CD4-positive, CD25-positive, alpha-beta regulatory T cell (primary cell): ENCODE results near the gene CACNA2D1. TPM values are rescaled to one million over a fixed set of nuclear protein-coding genes. Genes with fewer than 3 reads are reported as not detected.

ENCODE experiments used
- ATAC-seq, 2 donors: fragments of 150-1000 bp; cut with Tn5 transposase; one replicate each; pipeline ENCODE4 v1.10.0; 2021; ENCODE audit warnings: low read depth in 2 of 2, moderate number of reproducible peaks in 2 of 2, moderate library complexity in 1 of 2
- DNase-seq, 3 donors: peaks; one replicate each; pipeline versions ENCODE4 v3.0.0 to v3.0.0-alpha.2; 2012 to 2022; ENCODE audit warnings: mixed read lengths in 1 of 3
- H3K27ac ChIP-seq: one replicate; pipeline ENCODE4 v1.7.0; 2013; ENCODE audit warnings: mild to moderate bottlenecking, low read length; ENCODE audit not compliant: insufficient read depth, poor library complexity, severe bottlenecking
- H3K27me3 ChIP-seq: one replicate; pipeline ENCODE4 v1.7.0; 2013; ENCODE audit warnings: low read length; ENCODE audit not compliant: control insufficient read depth, insufficient read depth
- H3K36me3 ChIP-seq: one replicate; pipeline ENCODE4 v1.7.0; 2013; ENCODE audit warnings: mild to moderate bottlenecking, low read length, moderate library complexity; ENCODE audit not compliant: control insufficient read depth, insufficient read depth
- H3K4me1 ChIP-seq: 2 replicates; pipeline ENCODE4 v1.7.0; 2013; ENCODE audit warnings: mild to moderate bottlenecking, low read length; ENCODE audit not compliant: insufficient read depth, control insufficient read depth, poor library complexity, severe bottlenecking
- H3K4me3 ChIP-seq: one replicate; pipeline ENCODE4 v1.7.0; 2013; ENCODE audit warnings: low read depth, mild to moderate bottlenecking, low read length, moderate library complexity
- H3K9me3 ChIP-seq, 2 experiments: 1 replicate in 1 of 2; 2 replicates in 1 of 2; pipeline ENCODE4 v1.7.0; 2013; ENCODE audit warnings: low read length in 2 of 2, mild to moderate bottlenecking in 1 of 2, moderate library complexity in 1 of 2; ENCODE audit not compliant: control insufficient read depth in 2 of 2
- H3K27ac Mint-ChIP-seq, 3 donors: one replicate each; pipeline ENCODE4 v1.8.0; 2020 to 2022; ENCODE audit warnings: mild to moderate bottlenecking in 3 of 3, mixed read lengths in 3 of 3, moderate library complexity in 2 of 3
- H3K27me3 Mint-ChIP-seq: one replicate; pipeline ENCODE4 v1.8.0; 2022; ENCODE audit warnings: mild to moderate bottlenecking, mixed read lengths
- H3K36me3 Mint-ChIP-seq: one replicate; pipeline ENCODE4 v1.8.0; 2020; ENCODE audit warnings: mixed read lengths
- H3K4me1 Mint-ChIP-seq, 4 donors: one replicate each; pipeline ENCODE4 v1.8.0; 2020 to 2022; ENCODE audit warnings: mixed read lengths in 4 of 4, mild to moderate bottlenecking in 1 of 4
- H3K4me3 Mint-ChIP-seq, 4 donors: one replicate each; pipeline ENCODE4 v1.8.0; 2020 to 2022; ENCODE audit warnings: mild to moderate bottlenecking in 4 of 4, mixed read lengths in 4 of 4, moderate library complexity in 3 of 4
- H3K9me3 Mint-ChIP-seq, 7 donors: one replicate each; pipeline ENCODE4 v1.8.0; 2020 to 2022; ENCODE audit warnings: mixed read lengths in 7 of 7, mild to moderate bottlenecking in 3 of 7, moderate library complexity in 2 of 7
- polyA plus RNA-seq, 4 donors: library from polyadenylated mRNA; unstranded; fragments of 300-500 nt; fragmentation: Illumina TruSeq; gene quantifications; one replicate each; pipeline ENCODE4 v1.2.3, GENCODE V29; 2021
- total RNA-seq: library from RNA; stranded (reverse); gene quantifications from one replicate; pipeline ENCODE4 v1.2.3, GENCODE V29; 2022

The CACNA2D1 gene
- total and polyA plus RNA-seq, 5 donors from 2014 or later, result not detected

DNA sequence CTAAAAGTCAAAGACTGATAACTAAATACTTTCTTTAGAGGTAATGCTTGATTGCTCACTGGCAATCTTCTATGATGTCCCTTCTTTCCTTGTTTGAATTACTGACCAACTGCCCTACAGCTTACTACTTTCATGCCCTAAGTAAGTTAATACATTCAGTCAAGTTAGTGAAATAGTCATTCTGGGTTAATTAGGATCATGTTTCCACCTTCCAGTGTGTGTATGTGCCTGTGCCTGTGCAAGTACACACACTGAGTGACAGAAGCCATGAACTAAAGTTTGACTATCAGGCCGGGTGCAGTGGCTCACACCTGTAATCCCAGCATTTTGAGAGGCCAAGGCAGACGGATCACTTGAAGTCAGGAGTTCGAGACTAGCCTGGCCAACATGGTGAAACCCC is 187.9 kb downstream of the CACNA2D1 start:
- H3K4me3 Mint-ChIP-seq, result no peak overlapping the region
- ATAC-seq (no peak), DNase-seq (no peak)
- Histone ChIP-seq H3K4me3 (no peak overlapping the region), H3K4me1 (no peaks in the 10 kb centered on the region), H3K36me3 (no peaks in the 10 kb centered on the region), H3K27ac (no peak overlapping the region), H3K9me3 (peaks cover 0 to 5% of the 10 kb centered on the region in 2 experiments), H3K27me3 (no peaks in the 10 kb centered on the region)
- H3K9me3 Mint-ChIP-seq, result peaks cover 0 to 10% (median 4%) of the 10 kb centered on the region in 7 donors
- no peaks in the 10 kb centered on the region for H3K4me1 Mint-ChIP-seq
- no peak overlapping the region for H3K27ac Mint-ChIP-seq
- H3K27me3 Mint-ChIP-seq, result peaks cover 4% of the 10 kb centered on the region
- no peaks in the 10 kb centered on the region for H3K36me3 Mint-ChIP-seq

DNA sequence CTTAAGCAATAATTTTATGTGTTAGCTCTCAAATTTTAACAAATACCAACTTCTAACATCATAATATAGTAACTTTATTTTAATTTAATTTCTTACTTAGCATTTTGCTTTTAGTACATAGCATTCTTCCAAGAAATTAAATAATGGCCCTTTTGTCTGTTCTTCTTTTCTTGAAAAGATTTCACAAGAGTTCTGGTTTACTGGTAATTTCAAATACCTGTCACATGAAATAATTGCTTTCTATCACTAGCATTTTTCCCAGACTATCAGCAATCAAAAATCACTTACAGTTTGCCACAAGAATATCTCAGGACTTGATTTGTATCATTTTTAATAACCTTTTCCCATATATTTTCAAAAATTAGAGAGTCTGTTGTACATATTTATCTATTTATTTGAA is 193.0 kb downstream of the CACNA2D1 start:
- H3K27ac ChIP-seq, result no peak overlapping the region
- no peaks in the 10 kb centered on the region for H3K36me3 Mint-ChIP-seq
- H3K27me3 Mint-ChIP-seq, result peaks cover 4% of the 10 kb centered on the region
- H3K27me3 ChIP-seq, result no peaks in the 10 kb centered on the region
- DNase-seq (no peak), ATAC-seq (no peak)
- no peaks in the 10 kb centered on the region for H3K36me3 ChIP-seq
- no peak overlapping the region for H3K4me3 Mint-ChIP-seq
- no peak overlapping the region for H3K27ac Mint-ChIP-seq
- H3K4me1 ChIP-seq, result no peaks in the 10 kb centered on the region
- H3K4me1 Mint-ChIP-seq, result no peaks in the 10 kb centered on the region
- no peaks in the 10 kb centered on the region for H3K9me3 ChIP-seq
- peaks cover 0 to 8% (median 3%) of the 10 kb centered on the region in 7 donors for H3K9me3 Mint-ChIP-seq
- no peak overlapping the region for H3K4me3 ChIP-seq

DNA sequence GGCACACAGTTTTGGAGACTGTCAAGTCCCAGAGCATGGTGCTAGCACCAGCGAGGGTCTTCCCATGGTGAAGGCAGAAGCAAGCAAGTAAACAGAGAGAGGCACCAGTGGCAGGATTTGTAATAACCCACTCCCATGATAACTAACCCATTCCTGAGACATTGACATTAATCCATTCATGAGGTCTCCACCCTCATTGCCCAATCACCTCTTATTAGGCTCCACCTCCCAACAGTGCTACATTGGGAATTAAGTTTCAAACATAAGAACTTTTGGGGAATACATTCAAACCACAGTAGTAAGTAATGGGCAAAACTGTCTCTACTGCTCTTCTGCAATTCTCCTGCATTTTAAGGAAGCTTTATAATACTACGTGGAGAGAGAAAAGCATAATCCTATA is 193.6 kb downstream of the CACNA2D1 start:
- Histone ChIP-seq H3K27me3 (no peaks in the 10 kb centered on the region), H3K4me1 (no peaks in the 10 kb centered on the region), H3K9me3 (no peaks in the 10 kb centered on the region), H3K27ac (no peak overlapping the region), H3K36me3 (no peaks in the 10 kb centered on the region), H3K4me3 (no peak overlapping the region)
- DNase-seq, result no peak
- Mint-ChIP-seq H3K27me3 (peaks cover under 1% of the 10 kb centered on the region), H3K27ac (no peak overlapping the region), H3K36me3 (no peaks in the 10 kb centered on the region), H3K4me3 (no peak overlapping the region), H3K4me1 (no peaks in the 10 kb centered on the region), H3K9me3 (peaks cover 0 to 8% (median under 1%) of the 10 kb centered on the region in 7 donors)
- no peak for ATAC-seq

DNA sequence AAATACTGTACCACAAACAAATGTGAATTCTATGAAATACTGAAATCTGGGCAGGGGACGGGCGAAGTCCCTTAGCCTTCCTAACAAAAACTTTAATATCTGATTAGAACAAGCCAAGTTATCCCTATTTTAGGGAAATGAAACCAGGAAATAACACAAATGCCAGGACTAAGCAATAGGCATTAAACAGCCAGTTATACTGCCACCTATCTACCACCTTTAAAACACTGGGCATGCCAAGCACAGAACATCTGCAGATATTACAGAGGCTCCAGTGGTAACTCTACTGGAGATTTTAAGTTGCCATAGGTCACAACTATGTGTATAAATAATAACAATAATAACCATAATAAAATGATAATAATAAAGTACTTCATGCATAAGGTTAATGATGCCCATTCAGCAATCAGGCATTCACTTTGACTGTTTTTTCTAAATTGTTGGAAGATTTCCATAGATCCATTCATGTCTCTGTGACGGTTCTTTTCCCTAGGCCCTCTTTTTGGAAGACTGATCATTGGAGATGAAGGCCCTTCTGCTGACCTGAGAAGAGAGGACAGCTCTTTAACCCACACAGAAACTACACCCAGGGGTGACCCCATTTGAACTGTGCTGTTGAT is 195.7 kb downstream of the CACNA2D1 start:
- Histone ChIP-seq H3K36me3 (no peaks in the 10 kb centered on the region), H3K9me3 (no peaks in the 10 kb centered on the region), H3K27me3 (no peaks in the 10 kb centered on the region), H3K4me3 (no peak overlapping the region), H3K4me1 (no peaks in the 10 kb centered on the region), H3K27ac (no peak overlapping the region)
- Mint-ChIP-seq H3K4me3 (no peak overlapping the region), H3K27ac (no peak overlapping the region), H3K27me3 (no peaks in the 10 kb centered on the region), H3K9me3 (peaks cover 0 to 4% (median 0%) of the 10 kb centered on the region in 7 donors), H3K36me3 (no peaks in the 10 kb centered on the region), H3K4me1 (no peaks in the 10 kb centered on the region)
- DNase-seq (no peak), ATAC-seq (no peak)

DNA sequence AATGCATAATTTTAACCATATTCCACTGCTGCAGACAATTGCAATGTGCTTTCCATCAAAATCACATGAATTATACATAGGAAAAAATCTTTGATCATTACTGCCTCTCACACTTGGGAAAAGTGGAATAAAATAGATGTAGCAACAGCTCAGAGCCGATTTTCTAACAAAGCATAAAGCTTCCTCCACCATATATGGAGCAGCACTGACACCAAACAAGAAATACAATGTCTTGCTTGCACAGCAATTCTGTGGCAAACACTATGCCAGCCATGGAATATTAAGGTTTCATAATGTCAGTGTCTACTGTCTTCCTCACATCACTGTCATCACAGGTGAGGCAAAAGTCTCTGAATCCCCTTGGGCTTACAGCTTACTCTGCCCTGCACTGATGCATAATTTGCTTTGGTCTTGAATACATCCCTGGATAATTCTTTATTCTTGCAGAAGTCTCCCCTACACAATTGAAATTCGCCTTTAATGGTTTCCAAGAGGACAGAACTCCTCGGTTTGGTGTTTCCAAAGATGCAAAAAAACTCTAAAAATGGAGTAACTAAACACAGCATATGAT is 198.5 kb downstream of the CACNA2D1 start:
- H3K27me3 Mint-ChIP-seq, result no peaks in the 10 kb centered on the region
- no peak overlapping the region for H3K4me3 Mint-ChIP-seq
- no peaks in the 10 kb centered on the region for H3K36me3 Mint-ChIP-seq

DNA sequence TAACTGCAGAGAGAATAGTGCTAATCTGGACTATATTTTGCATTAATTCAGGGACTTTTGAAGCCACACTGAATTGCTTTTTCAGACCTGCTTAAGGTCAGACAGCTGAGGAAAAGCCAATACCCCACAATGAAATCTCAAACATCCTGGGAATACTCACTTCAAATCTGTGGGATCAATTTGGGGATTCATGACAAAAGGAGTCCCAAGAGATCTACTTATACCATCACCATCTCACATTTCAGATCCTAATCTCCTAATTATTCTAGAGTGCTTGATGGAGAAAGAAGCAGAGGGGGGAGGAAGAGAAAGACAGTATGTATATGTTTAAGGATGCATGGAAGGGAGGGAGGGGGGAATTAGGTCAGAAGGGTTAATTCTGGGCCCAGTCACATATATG is 202.2 kb downstream of the CACNA2D1 start:
- no peaks in the 10 kb centered on the region for H3K36me3 Mint-ChIP-seq
- no peaks in the 10 kb centered on the region for H3K27me3 ChIP-seq
- no peaks in the 10 kb centered on the region for H3K9me3 ChIP-seq
- H3K27me3 Mint-ChIP-seq, result no peaks in the 10 kb centered on the region
- H3K4me3 Mint-ChIP-seq, result no peak overlapping the region
- H3K4me1 Mint-ChIP-seq, result no peaks in the 10 kb centered on the region
- H3K4me3 ChIP-seq, result no peak overlapping the region
- H3K36me3 ChIP-seq, result no peaks in the 10 kb centered on the region
- ATAC-seq (no peak), DNase-seq (no peak)
- no peak overlapping the region for H3K27ac ChIP-seq
- H3K27ac Mint-ChIP-seq, result no peak overlapping the region
- peaks cover 0 to 13% (median 2%) of the 10 kb centered on the region in 7 donors for H3K9me3 Mint-ChIP-seq
- no peaks in the 10 kb centered on the region for H3K4me1 ChIP-seq

More for the DNA sequence above, 198.5 kb downstream of the CACNA2D1 start:
- H3K9me3 ChIP-seq, result no peaks in the 10 kb centered on the region
- H3K36me3 ChIP-seq, result no peaks in the 10 kb centered on the region
- no peak overlapping the region for H3K27ac Mint-ChIP-seq
- no peak overlapping the region for H3K27ac ChIP-seq
- DNase-seq (no peak), ATAC-seq (no peak)
- no peaks in the 10 kb centered on the region for H3K27me3 ChIP-seq
- no peak overlapping the region for H3K4me3 ChIP-seq
- no peaks in the 10 kb centered on the region for H3K4me1 ChIP-seq
- H3K9me3 Mint-ChIP-seq, result peaks cover 0 to 6% (median 1%) of the 10 kb centered on the region in 7 donors
- no peaks in the 10 kb centered on the region for H3K4me1 Mint-ChIP-seq

DNA sequence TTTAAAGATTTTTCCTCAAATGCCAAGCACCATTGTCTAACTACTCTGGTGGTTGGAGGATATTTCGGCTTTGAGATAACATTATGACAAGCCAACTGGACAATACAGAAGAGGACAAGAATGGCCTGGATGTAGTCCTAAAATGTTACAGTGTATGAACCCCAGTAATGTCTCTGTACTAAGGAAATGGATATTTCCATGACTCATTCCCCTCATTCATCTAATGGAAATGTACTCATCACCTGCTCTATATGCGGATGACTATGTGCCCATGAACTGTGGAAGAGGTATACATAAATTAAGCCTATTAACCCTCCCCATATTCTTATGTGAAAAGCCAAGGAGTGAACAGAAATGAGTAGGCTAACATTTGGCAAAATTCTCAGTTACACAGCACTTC is 207.9 kb downstream of the CACNA2D1 start:
- no peak for ATAC-seq
- H3K4me1 Mint-ChIP-seq, result no peaks in the 10 kb centered on the region
- H3K27ac Mint-ChIP-seq, result no peak overlapping the region
- no peak for DNase-seq
- Histone ChIP-seq H3K4me3 (no peak overlapping the region), H3K27ac (no peak overlapping the region), H3K9me3 (no peaks in the 10 kb centered on the region), H3K36me3 (no peaks in the 10 kb centered on the region), H3K4me1 (no peaks in the 10 kb centered on the region), H3K27me3 (no peaks in the 10 kb centered on the region)
- no peak overlapping the region for H3K4me3 Mint-ChIP-seq
- H3K27me3 Mint-ChIP-seq, result no peaks in the 10 kb centered on the region
- H3K36me3 Mint-ChIP-seq, result no peaks in the 10 kb centered on the region
- H3K9me3 Mint-ChIP-seq, result peaks cover 0 to 11% (median 2%) of the 10 kb centered on the region in 7 donors

DNA sequence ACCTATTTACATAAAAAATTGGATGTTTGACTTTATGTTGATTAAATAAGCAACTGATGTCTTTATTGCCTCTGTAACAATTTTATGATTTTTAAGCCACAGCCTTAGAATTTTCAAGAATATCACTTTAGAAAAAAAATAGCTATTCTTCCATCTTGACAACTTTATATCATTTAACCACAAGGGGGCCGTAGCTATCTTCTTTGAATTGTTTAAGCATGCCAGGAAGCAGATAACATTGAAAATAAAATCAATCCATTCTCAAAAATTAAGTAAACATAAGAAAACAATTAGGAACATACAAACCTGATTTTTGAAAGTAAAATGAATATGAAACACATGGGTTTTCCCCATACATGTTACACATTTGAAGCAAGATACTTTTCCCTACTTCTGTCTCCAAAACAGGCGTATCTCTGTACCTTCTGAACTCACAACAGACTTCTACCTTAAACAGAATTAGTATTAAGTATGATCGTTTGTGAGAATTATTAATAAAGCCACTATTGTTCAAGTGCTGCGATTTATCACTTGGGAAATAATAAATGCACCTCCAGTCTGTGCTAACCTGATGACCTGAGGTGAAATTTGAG is 209.0 kb downstream of the CACNA2D1 start:
- peak in 1 of 3 donors; percentile 16 for DNase-seq
- H3K27me3 Mint-ChIP-seq, result no peaks in the 10 kb centered on the region
- no peak overlapping the region for H3K4me3 Mint-ChIP-seq
- no peak for ATAC-seq
- no peaks in the 10 kb centered on the region for H3K4me1 Mint-ChIP-seq
- no peak overlapping the region for H3K27ac Mint-ChIP-seq
- no peaks in the 10 kb centered on the region for H3K36me3 ChIP-seq
- H3K27ac ChIP-seq, result no peak overlapping the region
- H3K4me3 ChIP-seq, result no peak overlapping the region
- no peaks in the 10 kb centered on the region for H3K9me3 ChIP-seq
- H3K4me1 ChIP-seq, result no peaks in the 10 kb centered on the region
- peaks cover 0 to 11% (median 2%) of the 10 kb centered on the region in 7 donors for H3K9me3 Mint-ChIP-seq
- H3K36me3 Mint-ChIP-seq, result no peaks in the 10 kb centered on the region
- no peaks in the 10 kb centered on the region for H3K27me3 ChIP-seq
